Spleen (tissue), 7 donors: ENCODE data around the gene DNM3.

Experiments used
- CTCF ChIP-seq, 11 experiments: fragments of 200-600 bp in 7 of 11; fragments of 450-650 bp in 4 of 11; sonication (generic) in 4 of 11; IDR thresholded peaks in 8 of 11; conservative IDR thresholded peaks in 3 of 11; 1 replicate in 7 of 11; 2 replicates in 4 of 11; pipeline versions ENCODE4 v1.4.0 to v1.8.0; 2016 to 2021; ENCODE audit warnings: antibody characterized with exemption in 11 of 11, inconsistent platforms in 4 of 11, mild to moderate bottlenecking in 1 of 11
- POLR2A ChIP-seq, 3 donors: fragments of 450-650 bp; IDR thresholded peaks; one replicate each; pipeline ENCODE4 v1.5.1; 2017; ENCODE audit warnings: antibody characterized with exemption in 3 of 3, mild to moderate bottlenecking in 1 of 3
- POLR2AphosphoS5 ChIP-seq, 3 donors: sonication (generic); formaldehyde crosslinking; IDR thresholded peaks; one replicate each; pipeline ENCODE4 v1.5.1; 2017; ENCODE audit warnings: antibody characterized with exemption in 3 of 3
- donor health status: DM: no; HTN: no; CAD: no; lungs with moderate emphysema.
- donor health status: DM: no; HTN: no; CAD: no.
- donor health status: DM: no; HTN: no; CAD: no.

DNA sequence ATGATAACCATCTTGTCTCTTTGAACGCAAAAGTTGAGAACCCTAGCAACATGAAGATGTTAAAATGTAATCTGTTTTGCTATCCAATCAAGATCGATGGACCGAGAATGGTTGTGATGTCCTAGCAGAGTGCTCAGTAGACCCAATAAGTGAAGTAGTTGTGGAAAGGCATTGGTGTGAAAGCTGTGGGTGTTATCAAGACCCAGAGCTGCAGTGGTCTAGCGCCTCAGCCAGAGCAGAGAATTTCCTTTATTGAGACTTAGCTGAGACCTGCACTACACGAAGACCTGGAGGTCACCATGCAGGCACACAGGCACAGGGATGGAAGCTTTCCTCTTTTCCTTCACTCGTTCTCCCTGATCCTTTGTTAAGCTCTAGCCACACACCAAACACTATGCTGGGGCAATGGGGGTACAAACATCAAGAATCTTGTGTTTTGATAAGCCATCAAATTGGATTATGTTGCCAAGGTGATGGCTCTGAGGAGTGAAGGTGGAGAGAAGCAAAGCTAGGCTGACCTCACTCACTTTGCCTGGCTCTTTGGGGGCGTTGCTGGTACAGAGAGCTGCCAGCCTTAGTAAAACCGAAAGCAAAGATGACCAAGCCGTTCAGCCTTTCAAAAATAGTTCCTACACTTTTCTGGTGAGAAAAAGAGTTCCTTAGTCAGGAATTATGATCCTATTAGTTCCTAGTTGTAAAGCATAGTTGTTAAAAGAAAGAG lies 35.7 kb upstream of the DNM3 start:
- TF ChIP-seq CTCF (IDR thresholded peaks at IDR 0.05 in 8 of 11, conservative IDR thresholded peaks at IDR 0.05 in 3 of 11): no peak
- no peak for TF ChIP-seq POLR2A (IDR thresholded peaks at IDR 0.05)
- no peak for TF ChIP-seq POLR2AphosphoS5 (IDR thresholded peaks at IDR 0.05)
